Natural killer cell (primary cell): Measurements from ENCODE around the gene DPYD. TPM values are rescaled to one million over a fixed set of nuclear protein-coding genes. Genes with fewer than 3 reads are reported as not detected.

ENCODE experiments used
- ATAC-seq, 3 donors: fragments of 150-1000 bp in 2 of 3; fragments of 200-7000 bp in 1 of 3; cut with Tn5 transposase; 1 replicate in 1 of 3; 2 replicates in 2 of 3; pipeline ENCODE4 v1.10.0; 2021; ENCODE audit warnings: mild to moderate bottlenecking in 2 of 3, moderate library complexity in 2 of 3
- DNase-seq, 2 donors: peaks; one replicate each; pipeline versions ENCODE4 v3.0.0 to v3.0.0-alpha.2; 2013 to 2021; ENCODE audit warnings: mixed read lengths in 1 of 2
- H3K27ac ChIP-seq: one replicate; pipeline ENCODE4 v1.5.1; 2013; ENCODE audit warnings: mild to moderate bottlenecking, low read length
- H3K27me3 ChIP-seq: one replicate; pipeline ENCODE4 v1.6.1; 2013; ENCODE audit warnings: low read length; ENCODE audit not compliant: control insufficient read depth, insufficient read depth
- H3K36me3 ChIP-seq: one replicate; pipeline ENCODE4 v1.6.1; 2013; ENCODE audit warnings: low read length; ENCODE audit not compliant: control insufficient read depth, insufficient read depth
- H3K4me1 ChIP-seq: one replicate; pipeline ENCODE4 v1.6.1; 2013; ENCODE audit warnings: low read length; ENCODE audit not compliant: control insufficient read depth, insufficient read depth
- H3K4me3 ChIP-seq: one replicate; pipeline ENCODE4 v1.5.1; 2013; ENCODE audit warnings: low read length
- H3K9me3 ChIP-seq: one replicate; pipeline ENCODE4 v1.6.1; 2013; ENCODE audit warnings: low read length; ENCODE audit not compliant: control insufficient read depth, insufficient read depth
- H3K27ac Mint-ChIP-seq, 2 donors: one replicate each; pipeline ENCODE4 v1.8.0; 2022; ENCODE audit warnings: mild to moderate bottlenecking in 2 of 2, mixed read lengths in 2 of 2, moderate library complexity in 1 of 2
- H3K27me3 Mint-ChIP-seq, 2 donors: one replicate each; pipeline ENCODE4 v1.8.0; 2022; ENCODE audit warnings: low read depth in 2 of 2, mixed read lengths in 2 of 2
- H3K36me3 Mint-ChIP-seq: one replicate; pipeline ENCODE4 v1.8.0; 2022; ENCODE audit warnings: mixed read lengths
- H3K4me1 Mint-ChIP-seq, 2 donors: one replicate each; pipeline ENCODE4 v1.8.0; 2022; ENCODE audit warnings: mixed read lengths in 2 of 2
- H3K4me3 Mint-ChIP-seq: one replicate; pipeline ENCODE4 v1.8.0; 2022; ENCODE audit warnings: mild to moderate bottlenecking, moderate library complexity, mixed read lengths
- H3K9me3 Mint-ChIP-seq, 2 donors: one replicate each; pipeline ENCODE4 v1.8.0; 2022; ENCODE audit warnings: mixed read lengths in 2 of 2
- CTCF ChIP-seq: fragments of 200-600 bp; IDR thresholded peaks from one replicate; pipeline ENCODE4 v1.8.0; 2022; ENCODE audit warnings: antibody characterized with exemption
- WGBS: methylation state at CpG from one replicate; pipeline ENCODE4 v1.1.7; 2013; ENCODE audit warnings: missing lambda C conversion rate; ENCODE audit not compliant: insufficient coverage; 5-methylcytosine and 5-hydroxymethylcytosine counted together
- intact Hi-C: fragments of 100-400 bp; cut with micrococcal nuclease; formaldehyde crosslinking; loops from one replicate; pipeline ENCODE4 v1.14.2; 2022
- total RNA-seq, 4 donors: library from RNA; stranded (reverse); fragments of 120-200 nt in 1 of 4; gene quantifications; one replicate each; pipeline versions ENCODE4 v1.2.3 to v1.2.4, GENCODE V29; 2013 to 2022

Gene DPYD
- total RNA-seq, 3 donors from 2014 or later (not counting 1 experiment from before 2014, with no cell fraction given): 56.6 to 66.7 (median 56.9) TPM

GRCh38 chr1:97464305-97464704 is 456.5 kb downstream of the DPYD start:
- no peaks in the 10 kb centered on the region for H3K4me1 ChIP-seq
- Mint-ChIP-seq H3K27me3 (no peaks in the 10 kb centered on the region), H3K4me3 (no peak overlapping the region), H3K36me3 (no peaks in the 10 kb centered on the region), H3K4me1 (peaks cover 0 to 9% of the 10 kb centered on the region in 2 donors), H3K9me3 (peaks cover 0 to under 1% of the 10 kb centered on the region in 2 donors), H3K27ac (no peak overlapping the region)
- no peak overlapping the region for H3K27ac ChIP-seq
- H3K27me3 ChIP-seq: no peaks in the 10 kb centered on the region
- intact Hi-C loops: no loop called here
- DNase-seq (no peak), ATAC-seq (no peak)
- no peak for TF ChIP-seq CTCF
- no peak overlapping the region for H3K4me3 ChIP-seq
- H3K36me3 ChIP-seq: no peaks in the 10 kb centered on the region
- H3K9me3 ChIP-seq: no peaks in the 10 kb centered on the region
- WGBS: 90% methylated on average over 5 of the region's 5 CpGs

GRCh38 chr1:97461782-97462181 is 459.1 kb downstream of the DPYD start:
- Histone ChIP-seq H3K9me3 (no peaks in the 10 kb centered on the region), H3K27ac (no peak overlapping the region), H3K36me3 (no peaks in the 10 kb centered on the region), H3K4me1 (no peaks in the 10 kb centered on the region), H3K4me3 (no peak overlapping the region), H3K27me3 (no peaks in the 10 kb centered on the region)
- Mint-ChIP-seq H3K9me3 (peaks cover 0 to 4% of the 10 kb centered on the region in 2 donors), H3K27me3 (no peaks in the 10 kb centered on the region), H3K4me1 (peaks cover 0 to 9% of the 10 kb centered on the region in 2 donors), H3K27ac (no peak overlapping the region), H3K36me3 (no peaks in the 10 kb centered on the region), H3K4me3 (no peak overlapping the region)
- intact Hi-C loops: no loop called here
- DNase-seq (no peak), ATAC-seq (no peak)
- no peak for TF ChIP-seq CTCF

GRCh38 chr1:97457446-97458089 is 463.3 kb downstream of the DPYD start:
- TF ChIP-seq CTCF: no peak
- H3K4me1 Mint-ChIP-seq: no peaks in the 10 kb centered on the region
- no peak for DNase-seq
- peaks cover 0 to 4% of the 10 kb centered on the region in 2 donors for H3K9me3 Mint-ChIP-seq
- no peaks in the 10 kb centered on the region for H3K27me3 ChIP-seq
- 91% methylated on average over 7 of the region's 7 CpGs for WGBS
- H3K27ac Mint-ChIP-seq: no peak overlapping the region
- H3K4me3 Mint-ChIP-seq: no peak overlapping the region
- ATAC-seq: no peak
- no peaks in the 10 kb centered on the region for H3K4me1 ChIP-seq
- no peaks in the 10 kb centered on the region for H3K36me3 ChIP-seq
- no peaks in the 10 kb centered on the region for H3K36me3 Mint-ChIP-seq
- no peak overlapping the region for H3K4me3 ChIP-seq
- H3K27me3 Mint-ChIP-seq: no peaks in the 10 kb centered on the region
- H3K9me3 ChIP-seq: no peaks in the 10 kb centered on the region
- H3K27ac ChIP-seq: no peak overlapping the region
- intact Hi-C loops: no loop called here

GRCh38 chr1:97451944-97452343 is 468.9 kb downstream of the DPYD start:
- Mint-ChIP-seq H3K4me1 (no peaks in the 10 kb centered on the region), H3K9me3 (peaks cover 0 to 2% of the 10 kb centered on the region in 2 donors), H3K36me3 (peaks cover 6% of the 10 kb centered on the region), H3K4me3 (no peak overlapping the region), H3K27ac (no peak overlapping the region), H3K27me3 (no peaks in the 10 kb centered on the region)
- no peaks in the 10 kb centered on the region for H3K9me3 ChIP-seq
- H3K4me1 ChIP-seq: no peaks in the 10 kb centered on the region
- H3K27ac ChIP-seq: no peak overlapping the region
- H3K36me3 ChIP-seq: peaks cover 6% of the 10 kb centered on the region
- no peak for ATAC-seq
- WGBS: 87% methylated on average over 2 of the region's 2 CpGs
- no peak for TF ChIP-seq CTCF
- no peak overlapping the region for H3K4me3 ChIP-seq
- DNase-seq: no peak
- intact Hi-C loops: no loop called here
- H3K27me3 ChIP-seq: no peaks in the 10 kb centered on the region
